Lung (tissue), 12 donors: ENCODE measurements around the gene OGFOD3. TPM values are rescaled to one million over a fixed set of nuclear protein-coding genes. Genes with fewer than 3 reads are reported as not detected.

ENCODE experiments used
- ATAC-seq: fragments of 200-7000 bp; cut with Tn5 transposase; one replicate; pipeline ENCODE4 v1.9.1; 2020; ENCODE audit warnings: moderate number of reproducible peaks; ENCODE audit not compliant: insufficient read depth, low FRiP score
- DNase-seq, 3 donors: peaks; one replicate each; pipeline ENCODE4 v3.0.0-alpha.2; 2013 to 2017
- H3K27ac ChIP-seq, 2 donors: one replicate each; pipeline ENCODE4 v1.5.1; 2013; ENCODE audit warnings: mild to moderate bottlenecking in 2 of 2, moderate library complexity in 2 of 2, control low read depth in 1 of 2, inconsistent platforms in 1 of 2, low read depth in 1 of 2, low read length in 1 of 2
- H3K27me3 ChIP-seq, 3 donors: one replicate each; pipeline ENCODE4 v1.5.1; 2013; ENCODE audit warnings: low read length in 2 of 3; ENCODE audit not compliant: control insufficient read depth in 3 of 3, insufficient read depth in 3 of 3
- H3K36me3 ChIP-seq, 4 donors: one replicate each; pipeline ENCODE4 v1.5.1; 2013; ENCODE audit warnings: low read length in 4 of 4, mild to moderate bottlenecking in 1 of 4, moderate library complexity in 1 of 4; ENCODE audit not compliant: control insufficient read depth in 4 of 4, insufficient read depth in 4 of 4
- H3K4me1 ChIP-seq, 5 donors: one replicate each; pipeline ENCODE4 v1.5.1; 2013; ENCODE audit warnings: low read length in 5 of 5, mild to moderate bottlenecking in 2 of 5, moderate library complexity in 1 of 5; ENCODE audit not compliant: control insufficient read depth in 5 of 5, insufficient read depth in 5 of 5
- H3K4me3 ChIP-seq: one replicate; pipeline ENCODE4 v1.5.1; 2013; ENCODE audit warnings: mild to moderate bottlenecking, control low read depth, moderate library complexity
- H3K9ac ChIP-seq, 2 donors: one replicate each; pipeline ENCODE4 v1.5.1; 2013; ENCODE audit warnings: low read length in 2 of 2, control low read depth in 1 of 2; ENCODE audit not compliant: insufficient read depth in 1 of 2
- H3K9me3 ChIP-seq, 4 donors: one replicate each; pipeline ENCODE4 v1.5.1; 2013; ENCODE audit warnings: low read length in 3 of 4, mild to moderate bottlenecking in 1 of 4, moderate library complexity in 1 of 4; ENCODE audit not compliant: control insufficient read depth in 4 of 4, insufficient read depth in 3 of 4
- WGBS, 2 donors: extraction: QIAGEN DNeasy Blood & Tissue Kit; methylation state at CpG; one replicate each; pipeline ENCODE4 v1.1.7; 2013; 5-methylcytosine and 5-hydroxymethylcytosine counted together
- polyA plus RNA-seq, 2 donors: library from polyadenylated mRNA; stranded (reverse); fragments of 200-250 nt; gene quantifications; one replicate each; pipeline ENCODE4 v1.2.1, GENCODE V29; 2013
- total RNA-seq, 2 donors: library from RNA; depleted of rRNA in 1 of 2; stranded (reverse); fragments of >200 nt in 1 of 2; gene quantifications; one replicate each; pipeline ENCODE4 v1.2.1, GENCODE V29; 2014 to 2021
- TF ChIP-seq, protein P1 (sequence below): IDR thresholded peaks from 2 replicates; pipeline ENCODE4 v1.5.1; 2012; ENCODE audit warnings: mild to moderate bottlenecking; ENCODE audit errors: control extremely low read depth, extremely low read depth
- donor health status: control.
- donor health status: control.
- donor health status: Bipolar disorder and iron deficiency.
- donor health status: healthy.
- donor health status: DM: yes; HTN: yes; CAD: no.

OGFOD3 gene
- total and polyA plus RNA-seq, 4 donors = 20.6 to 41.6 (median 29.8) TPM

DNA sequence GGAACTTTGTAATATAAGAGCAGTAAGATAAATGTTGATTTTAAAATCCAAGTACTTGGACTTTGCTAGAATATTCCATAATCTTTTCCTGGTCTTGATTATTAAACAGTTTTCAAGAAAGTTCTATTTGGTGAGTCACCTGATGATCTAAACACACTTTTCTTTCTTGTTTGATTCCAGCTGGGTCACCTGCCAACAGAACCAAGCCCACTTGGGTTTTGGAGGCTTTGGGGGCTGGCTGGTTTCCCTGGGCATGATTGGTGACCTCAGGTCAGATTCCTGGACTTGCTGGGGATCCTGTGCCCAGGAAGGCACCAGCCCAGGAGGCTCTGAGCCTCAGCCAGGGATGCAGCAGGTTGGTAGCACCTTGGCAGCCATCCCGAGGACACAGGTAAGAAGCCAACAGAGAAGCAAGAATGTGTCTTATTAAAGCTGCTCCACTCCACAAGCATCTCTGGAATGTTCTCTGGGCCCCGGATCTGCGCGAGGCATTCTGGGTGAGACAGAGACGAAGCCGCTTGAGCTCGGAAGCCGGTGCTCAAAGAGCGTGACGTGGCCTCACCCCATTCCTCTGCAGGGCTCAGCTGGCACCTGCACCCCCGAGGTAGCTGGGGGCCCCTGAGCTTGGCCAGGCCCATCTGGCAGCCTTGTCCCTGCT is 62.5 kb downstream of the OGFOD3 start:
- H3K9ac ChIP-seq = no peak overlapping the region
- no peaks in the 10 kb centered on the region for H3K9me3 ChIP-seq
- WGBS, 2 donors = 55 to 79% methylated on average over 11 of the region's 11 CpGs
- peak overlapping the region in 1 of 2 donors; percentile 72 for H3K27ac ChIP-seq
- H3K36me3 ChIP-seq = no peaks in the 10 kb centered on the region
- H3K27me3 ChIP-seq = peaks cover 0 to 9% (median 5%) of the 10 kb centered on the region in 3 donors
- DNase-seq (peak; percentile 18 to 51 (median 43)), ATAC-seq (peak; percentile 65)
- TF ChIP-seq, protein P1, sequence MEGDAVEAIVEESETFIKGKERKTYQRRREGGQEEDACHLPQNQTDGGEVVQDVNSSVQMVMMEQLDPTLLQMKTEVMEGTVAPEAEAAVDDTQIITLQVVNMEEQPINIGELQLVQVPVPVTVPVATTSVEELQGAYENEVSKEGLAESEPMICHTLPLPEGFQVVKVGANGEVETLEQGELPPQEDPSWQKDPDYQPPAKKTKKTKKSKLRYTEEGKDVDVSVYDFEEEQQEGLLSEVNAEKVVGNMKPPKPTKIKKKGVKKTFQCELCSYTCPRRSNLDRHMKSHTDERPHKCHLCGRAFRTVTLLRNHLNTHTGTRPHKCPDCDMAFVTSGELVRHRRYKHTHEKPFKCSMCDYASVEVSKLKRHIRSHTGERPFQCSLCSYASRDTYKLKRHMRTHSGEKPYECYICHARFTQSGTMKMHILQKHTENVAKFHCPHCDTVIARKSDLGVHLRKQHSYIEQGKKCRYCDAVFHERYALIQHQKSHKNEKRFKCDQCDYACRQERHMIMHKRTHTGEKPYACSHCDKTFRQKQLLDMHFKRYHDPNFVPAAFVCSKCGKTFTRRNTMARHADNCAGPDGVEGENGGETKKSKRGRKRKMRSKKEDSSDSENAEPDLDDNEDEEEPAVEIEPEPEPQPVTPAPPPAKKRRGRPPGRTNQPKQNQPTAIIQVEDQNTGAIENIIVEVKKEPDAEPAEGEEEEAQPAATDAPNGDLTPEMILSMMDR = no peak
- H3K4me3 ChIP-seq = no peak overlapping the region
- peaks cover 0 to 17% (median 0%) of the 10 kb centered on the region in 5 donors for H3K4me1 ChIP-seq

DNA sequence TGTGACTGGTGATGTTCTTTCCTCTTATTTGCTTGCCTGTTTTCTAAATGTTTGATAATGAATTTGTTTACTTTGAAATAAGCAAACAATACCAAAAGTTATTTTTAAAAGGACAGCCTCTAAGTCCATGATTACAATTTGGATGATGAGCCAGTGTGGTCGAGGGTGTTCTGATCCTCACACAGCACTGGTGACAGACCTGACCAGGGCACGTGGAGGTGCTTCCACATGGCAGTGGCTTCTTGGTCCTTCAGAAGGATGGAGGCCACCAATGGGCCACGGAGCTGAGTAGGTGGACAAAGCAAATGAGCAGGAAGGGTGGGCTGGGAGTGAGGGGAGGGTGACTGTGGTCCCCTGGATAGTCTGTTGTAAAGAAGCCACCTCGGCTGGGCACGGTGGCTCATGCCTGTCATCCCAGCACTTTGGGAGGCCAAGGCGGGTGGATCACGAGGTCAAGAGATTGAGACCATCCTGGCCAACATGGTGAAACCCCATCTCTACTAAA is 63.5 kb downstream of the OGFOD3 start:
- Histone ChIP-seq H3K27me3 (peaks cover 0 to 7% (median 5%) of the 10 kb centered on the region in 3 donors), H3K4me1 (peaks cover 0 to 17% (median 0%) of the 10 kb centered on the region in 5 donors), H3K27ac (no peak overlapping the region), H3K9me3 (no peaks in the 10 kb centered on the region), H3K36me3 (no peaks in the 10 kb centered on the region), H3K9ac (no peak overlapping the region), H3K4me3 (no peak overlapping the region)
- DNase-seq (no peak), ATAC-seq (no peak)
- 87 to 88% methylated on average over 7 of the region's 7 CpGs for WGBS, 2 donors
- TF ChIP-seq, protein P1 = no peak

DNA sequence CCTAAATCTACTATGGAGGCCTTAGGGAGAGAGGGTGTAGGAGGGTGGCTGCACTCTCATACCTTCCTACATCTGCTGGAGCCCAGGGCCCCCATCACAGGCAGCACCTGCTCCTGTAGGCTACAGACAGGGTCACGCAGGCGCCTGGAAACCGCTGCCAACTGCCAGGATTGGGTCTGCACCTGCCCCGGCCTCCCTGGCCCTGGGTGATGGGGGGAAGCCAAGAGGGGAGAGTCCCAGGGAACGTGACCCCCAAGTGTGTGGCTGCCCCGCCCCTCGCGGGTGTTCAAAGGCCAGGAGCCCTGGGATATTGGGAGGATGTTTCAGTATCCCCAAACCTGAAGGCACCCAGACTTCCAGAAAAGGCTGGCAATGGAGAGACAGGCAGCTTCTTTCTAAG is 64.9 kb downstream of the OGFOD3 start:
- TF ChIP-seq, protein P1 = no peak
- no peak overlapping the region for H3K4me3 ChIP-seq
- no peak for ATAC-seq
- no peak overlapping the region for H3K9ac ChIP-seq
- no peaks in the 10 kb centered on the region for H3K36me3 ChIP-seq
- peaks cover 0 to 9% (median 0%) of the 10 kb centered on the region in 3 donors for H3K27me3 ChIP-seq
- H3K4me1 ChIP-seq = peaks cover 0 to 17% (median 4%) of the 10 kb centered on the region in 5 donors
- WGBS, 2 donors = 84 to 93% methylated on average over 8 of the region's 8 CpGs
- H3K27ac ChIP-seq = no peak overlapping the region
- no peaks in the 10 kb centered on the region for H3K9me3 ChIP-seq
- no peak for DNase-seq
